Pancreas (tissue), 10 donors: ENCODE data around the gene ARID3A. TPM values are rescaled to one million over a fixed set of nuclear protein-coding genes. Genes with fewer than 3 reads are reported as not detected.
A peak's percentile ranks its signal among the peaks of the same experiment; 100 is the strongest.

ENCODE experiments used
- ATAC-seq, 4 donors: fragments of 200-7000 bp; cut with Tn5 transposase; one replicate each; pipeline versions ENCODE4 v1.8.0 to v1.9.1; 2020; ENCODE audit warnings: mild to moderate bottlenecking in 4 of 4, moderate library complexity in 4 of 4
- DNase-seq, 6 donors: peaks; one replicate each; pipeline ENCODE4 v3.0.0-alpha.2; 2020
- FAIRE-seq: peaks from 2 replicates; lab custom pipeline; 2012; peaks lifted over from hg19 to GRCh38; lab: Jason Lieb, UNC
- H3K27ac ChIP-seq, 4 donors: fragments of 200-600 bp; sonication (generic); 1 replicate in 3 of 4; 2 replicates in 1 of 4; pipeline versions ENCODE4 v1.5.0 to v1.8.0; 2020
- H3K27me3 ChIP-seq, 4 donors: fragments of 200-600 bp; one replicate each; pipeline ENCODE4 v1.8.0; 2021
- H3K36me3 ChIP-seq, 3 donors: fragments of 200-600 bp; sonication (generic) in 1 of 3; one replicate each; pipeline versions ENCODE4 v1.5.0 to v1.8.0; 2020 to 2021
- H3K4me1 ChIP-seq, 3 donors: fragments of 200-600 bp; one replicate each; pipeline ENCODE4 v1.8.0; 2021
- H3K4me3 ChIP-seq, 4 donors: fragments of 200-600 bp; sonication (generic) in 2 of 4; one replicate each; pipeline versions ENCODE4 v1.5.0 to v1.8.0; 2020 to 2021
- H3K9me3 ChIP-seq, 4 donors: fragments of 200-600 bp; one replicate each; pipeline ENCODE4 v1.8.0; 2021
- CTCF ChIP-seq, 4 donors: fragments of 200-600 bp; sonication (generic) in 3 of 4; IDR thresholded peaks; one replicate each; pipeline versions ENCODE4 v1.5.0 to v1.8.0; 2021; ENCODE audit warnings: antibody characterized with exemption in 4 of 4
- WGBS, 2 donors: extraction: QIAGEN DNeasy Blood & Tissue Kit; methylation state at CpG; one replicate each; pipeline ENCODE4 v1.1.7; 2013; 5-methylcytosine and 5-hydroxymethylcytosine counted together
- intact Hi-C, 3 donors: fragments of 100-400 bp; cut with DNase I; formaldehyde crosslinking; loops; one replicate each; pipeline versions ENCODE4 v1.11.1 to v1.14.2; 2022
- polyA plus RNA-seq, 2 donors: library from polyadenylated mRNA; stranded (reverse); fragments of 200-250 nt; gene quantifications; one replicate each; pipeline ENCODE4 v1.2.3, GENCODE V29; 2013
- total RNA-seq, 6 donors: library from RNA; stranded (reverse); fragmentation: NEBNext Ultra II Directional in 4 of 6; extraction: Animal tissue kit (Norgen Biotek cat#: 25700) in 4 of 6; gene quantifications; one replicate each; pipeline versions ENCODE4 v1.2.1 to v1.2.4, GENCODE V29; 2021 to 2023
- donor health status: healthy with polysubstance abuse.
- donor health status: DM: no; HTN: no; CAD: no; lungs with moderate emphysema.
- donor health status: DM: no; HTN: no; CAD: no.
- donor health status: control.
- donor health status: control.
- donor health status: Bipolar disorder and iron deficiency.
- donor health status: DM: yes; HTN: yes; CAD: no.
- donor health status: DM: no; HTN: no; CAD: no.
- donor health status: DM: no; HTN: no; CAD: no.
- donor health status: DM: yes; HTN: yes; CAD: no.

The ARID3A gene
- total and polyA plus RNA-seq, 8 donors: 4.6 to 8.5 (median 7.1) TPM

- intact Hi-C loops: no loop called here
- Histone ChIP-seq H3K4me3 (no peak overlapping the region), H3K9me3 (no peaks in the 10 kb centered on the region), H3K4me1 (no peaks in the 10 kb centered on the region), H3K36me3 (no peaks in the 10 kb centered on the region), H3K27ac (no peak overlapping the region), H3K27me3 (peaks cover 0 to 16% (median 2%) of the 10 kb centered on the region in 4 donors)
- DNase-seq (no peak), ATAC-seq (no peak), FAIRE-seq (no peak)
- no peak for TF ChIP-seq CTCF (IDR thresholded peaks at IDR 0.05)
- WGBS, 2 donors: 45 to 56% methylated on average over 3 of the region's 3 CpGs
Measured at GRCh38 chr19:999379-999719, 73.5 kb downstream of the ARID3A start.

- H3K27me3 ChIP-seq: peaks cover 0 to 16% (median 2%) of the 10 kb centered on the region in 4 donors
- FAIRE-seq (no peak), DNase-seq (peak in 5 of 6 donors; percentile 48 to 82 (median 71)), ATAC-seq (peak; percentile 27 to 65 (median 40))
- 2 to 3% methylated on average over 31 to 43 of the region's 43 CpGs for WGBS, 2 donors
- H3K36me3 ChIP-seq: no peaks in the 10 kb centered on the region
- intact Hi-C loops: no loop called here
- no peaks in the 10 kb centered on the region for H3K4me1 ChIP-seq
- TF ChIP-seq CTCF (IDR thresholded peaks at IDR 0.05): peak in 3 of 4 donors; percentile 13 to 29 (median 21)
- H3K9me3 ChIP-seq: no peaks in the 10 kb centered on the region
- no peak within 1 kb of the TSS for H3K27ac ChIP-seq
- peak within 1 kb of the TSS in 1 of 4 donors; percentile 30 for H3K4me3 ChIP-seq
Measured at GRCh38 chr19:1000095-1000494, 74.3 kb downstream of the ARID3A start, which contains the start of gene GRIN3B. Gene GRIN3B (plus strand): TSS chr19:1000419. CDS start chr19:1000438, 19 bp downstream.

- FAIRE-seq: no peak
- intact Hi-C loops: no loop called here
- TF ChIP-seq CTCF (IDR thresholded peaks at IDR 0.05): no peak
- Histone ChIP-seq H3K36me3 (no peaks in the 10 kb centered on the region), H3K4me1 (no peaks in the 10 kb centered on the region), H3K27me3 (peaks cover 0 to 13% (median 2%) of the 10 kb centered on the region in 4 donors), H3K27ac (no peak overlapping the region), H3K4me3 (peak overlapping the region in 1 of 4 donors; percentile 30), H3K9me3 (no peaks in the 10 kb centered on the region)
- ATAC-seq: no peak
- peak in 1 of 6 donors; percentile 75 for DNase-seq
- 5% methylated on average over 63 to 73 of the region's 73 CpGs for WGBS, 2 donors
Measured at GRCh38 chr19:1000591-1001537, 75.0 kb downstream of the ARID3A start.

- intact Hi-C loops: no loop called here
- H3K4me1 ChIP-seq: no peaks in the 10 kb centered on the region
- H3K4me3 ChIP-seq: no peak overlapping the region
- H3K9me3 ChIP-seq: no peaks in the 10 kb centered on the region
- WGBS, 2 donors: 12% methylated on average over 19 to 20 of the region's 20 CpGs
- peaks cover 0 to 9% (median 2%) of the 10 kb centered on the region in 4 donors for H3K27me3 ChIP-seq
- DNase-seq: peak in 4 of 6 donors; percentile 56 to 89 (median 78)
- no peaks in the 10 kb centered on the region for H3K36me3 ChIP-seq
- TF ChIP-seq CTCF (IDR thresholded peaks at IDR 0.05): peak; percentile 78 to 87 (median 83)
- no peak for FAIRE-seq
- peak; percentile 53 to 86 (median 79) for ATAC-seq
- H3K27ac ChIP-seq: no peak overlapping the region
Measured at GRCh38 chr19:1001538-1002166, 75.8 kb downstream of the ARID3A start.
